Keratinocyte (primary cell): ENCODE measurements around the gene NFATC3.

ENCODE experiments used
- EZH2 ChIP-seq: IDR thresholded peaks from one replicate; pipeline ENCODE4 v1.6.1; 2012; ENCODE audit warnings: inconsistent platforms, mild to moderate bottlenecking, low read length, moderate library complexity
- TF ChIP-seq, protein P1 (sequence below), 3 experiments: IDR thresholded peaks in 1 of 3; conservative IDR thresholded peaks in 1 of 3; optimal IDR thresholded peaks in 1 of 3; 2 replicates in 2 of 3; 3 replicates in 1 of 3; pipeline versions ENCODE3 to v1.5.1; 2011; ENCODE audit warnings: low read length in 3 of 3, mild to moderate bottlenecking in 3 of 3, moderate library complexity in 2 of 3, control low read depth in 1 of 3, inconsistent platforms in 1 of 3; ENCODE audit not compliant: insufficient read depth in 2 of 3; ENCODE audit errors: extremely low read depth in 1 of 3

DNA sequence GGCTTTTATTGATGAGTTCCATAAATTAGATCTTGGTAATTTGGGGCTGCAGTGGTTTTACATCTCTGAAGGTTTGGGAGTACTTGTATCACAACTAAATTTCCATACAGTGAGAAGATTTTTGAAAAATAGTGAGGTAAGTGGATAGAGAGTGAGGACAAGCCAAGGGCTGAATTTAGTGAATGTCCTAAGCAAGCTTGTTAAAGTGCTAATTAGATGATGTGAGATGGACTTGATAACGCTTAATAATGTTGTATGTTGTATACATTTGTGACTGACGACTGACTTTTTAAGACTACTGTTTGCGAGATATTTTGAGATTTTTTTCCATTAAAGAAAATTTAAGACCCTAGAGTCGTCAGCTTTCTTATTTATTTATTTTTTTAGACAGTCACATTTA, 3.9 kb downstream of the NFATC3 start:
- TF ChIP-seq EZH2 = no peak
- TF ChIP-seq, protein P1, sequence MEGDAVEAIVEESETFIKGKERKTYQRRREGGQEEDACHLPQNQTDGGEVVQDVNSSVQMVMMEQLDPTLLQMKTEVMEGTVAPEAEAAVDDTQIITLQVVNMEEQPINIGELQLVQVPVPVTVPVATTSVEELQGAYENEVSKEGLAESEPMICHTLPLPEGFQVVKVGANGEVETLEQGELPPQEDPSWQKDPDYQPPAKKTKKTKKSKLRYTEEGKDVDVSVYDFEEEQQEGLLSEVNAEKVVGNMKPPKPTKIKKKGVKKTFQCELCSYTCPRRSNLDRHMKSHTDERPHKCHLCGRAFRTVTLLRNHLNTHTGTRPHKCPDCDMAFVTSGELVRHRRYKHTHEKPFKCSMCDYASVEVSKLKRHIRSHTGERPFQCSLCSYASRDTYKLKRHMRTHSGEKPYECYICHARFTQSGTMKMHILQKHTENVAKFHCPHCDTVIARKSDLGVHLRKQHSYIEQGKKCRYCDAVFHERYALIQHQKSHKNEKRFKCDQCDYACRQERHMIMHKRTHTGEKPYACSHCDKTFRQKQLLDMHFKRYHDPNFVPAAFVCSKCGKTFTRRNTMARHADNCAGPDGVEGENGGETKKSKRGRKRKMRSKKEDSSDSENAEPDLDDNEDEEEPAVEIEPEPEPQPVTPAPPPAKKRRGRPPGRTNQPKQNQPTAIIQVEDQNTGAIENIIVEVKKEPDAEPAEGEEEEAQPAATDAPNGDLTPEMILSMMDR (optimal IDR thresholded peaks at IDR 0.05 in 1 of 3, IDR thresholded peaks at IDR 0.05 in 1 of 3, conservative IDR thresholded peaks at IDR 0.05 in 1 of 3; ENCODE audit: extremely low read depth in 1 of 3, insufficient read depth in 2 of 3, low read length in 3 of 3) = no peak
